ENCODE measurements around the gene EPC1. TPM values are rescaled to one million over a fixed set of nuclear protein-coding genes. Genes with fewer than 3 reads are reported as not detected.

Gene EPC1
- total RNA-seq, 1 donor from 2014 or later, result 42.4 TPM

DNA sequence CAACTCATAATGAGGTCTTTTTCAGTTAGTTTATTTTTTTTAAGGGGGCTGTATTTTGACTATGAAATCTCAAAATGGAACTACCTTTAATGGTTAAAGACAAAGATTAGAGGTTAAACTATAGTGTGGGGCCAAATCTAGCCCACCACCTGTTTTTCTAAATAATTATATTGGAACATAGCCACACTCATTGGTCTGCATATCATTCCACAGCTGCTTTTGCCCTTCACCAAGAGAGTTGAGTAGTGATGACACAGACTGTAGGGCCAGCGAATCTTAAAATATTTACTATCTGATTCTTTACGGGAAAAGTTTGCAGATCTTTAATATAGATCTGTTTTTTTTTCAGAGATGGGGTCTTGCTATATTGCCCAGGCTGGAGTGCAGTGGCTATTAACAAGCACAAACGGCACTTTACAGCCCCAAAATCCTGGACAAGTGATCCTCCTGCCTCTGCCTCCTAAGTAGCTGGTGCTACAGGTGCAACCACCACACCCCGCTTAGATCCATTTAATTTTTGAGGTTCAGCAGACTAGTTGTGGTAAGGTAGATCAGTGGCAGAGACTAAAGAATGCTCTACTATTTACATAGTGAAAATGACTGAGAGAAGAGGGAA, 25.8 kb downstream of the EPC1 start:
- TF ChIP-seq, protein P1, sequence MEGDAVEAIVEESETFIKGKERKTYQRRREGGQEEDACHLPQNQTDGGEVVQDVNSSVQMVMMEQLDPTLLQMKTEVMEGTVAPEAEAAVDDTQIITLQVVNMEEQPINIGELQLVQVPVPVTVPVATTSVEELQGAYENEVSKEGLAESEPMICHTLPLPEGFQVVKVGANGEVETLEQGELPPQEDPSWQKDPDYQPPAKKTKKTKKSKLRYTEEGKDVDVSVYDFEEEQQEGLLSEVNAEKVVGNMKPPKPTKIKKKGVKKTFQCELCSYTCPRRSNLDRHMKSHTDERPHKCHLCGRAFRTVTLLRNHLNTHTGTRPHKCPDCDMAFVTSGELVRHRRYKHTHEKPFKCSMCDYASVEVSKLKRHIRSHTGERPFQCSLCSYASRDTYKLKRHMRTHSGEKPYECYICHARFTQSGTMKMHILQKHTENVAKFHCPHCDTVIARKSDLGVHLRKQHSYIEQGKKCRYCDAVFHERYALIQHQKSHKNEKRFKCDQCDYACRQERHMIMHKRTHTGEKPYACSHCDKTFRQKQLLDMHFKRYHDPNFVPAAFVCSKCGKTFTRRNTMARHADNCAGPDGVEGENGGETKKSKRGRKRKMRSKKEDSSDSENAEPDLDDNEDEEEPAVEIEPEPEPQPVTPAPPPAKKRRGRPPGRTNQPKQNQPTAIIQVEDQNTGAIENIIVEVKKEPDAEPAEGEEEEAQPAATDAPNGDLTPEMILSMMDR (conservative IDR thresholded peaks at IDR 0.05), result no peak
- no peaks in the 10 kb centered on the region for H3K9me3 Mint-ChIP-seq
- H3K36me3 Mint-ChIP-seq, result peaks cover 30% of the 10 kb centered on the region
- no peak overlapping the region for H3K27ac Mint-ChIP-seq
- H3K4me3 Mint-ChIP-seq, result no peak overlapping the region
- H3K4me1 Mint-ChIP-seq (ENCODE audit: unreplicated experiment), result peaks cover 20% of the 10 kb centered on the region
- H3K27me3 Mint-ChIP-seq, result no peaks in the 10 kb centered on the region
- no peak for DNase-seq (ENCODE audit: extremely low spot score, unreplicated experiment)

DNA sequence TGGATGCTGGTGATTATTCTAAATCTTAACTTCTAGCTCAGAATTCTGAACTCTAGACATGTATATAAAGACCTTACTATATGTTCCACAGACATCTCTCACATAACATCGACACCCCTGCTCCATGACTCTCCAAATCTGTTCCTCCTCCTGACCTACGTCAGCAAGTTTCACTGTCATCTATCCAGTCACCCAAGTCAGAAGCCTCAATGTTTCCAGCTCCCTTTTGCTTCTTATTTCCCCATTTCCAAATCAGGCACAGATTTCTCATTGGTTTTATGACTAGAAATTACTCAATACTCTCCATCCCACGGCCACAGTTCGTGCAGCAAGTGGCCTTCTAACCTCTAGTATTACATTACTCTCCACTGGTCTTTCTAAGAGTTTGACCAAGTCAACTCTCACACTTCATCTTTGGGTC, 28.5 kb downstream of the EPC1 start:
- Mint-ChIP-seq H3K27ac (no peak overlapping the region), H3K27me3 (no peaks in the 10 kb centered on the region), H3K4me1 (ENCODE audit: unreplicated experiment) (peaks cover 20% of the 10 kb centered on the region), H3K9me3 (no peaks in the 10 kb centered on the region), H3K4me3 (no peak overlapping the region), H3K36me3 (peaks cover 33% of the 10 kb centered on the region)
- TF ChIP-seq, protein P1 (conservative IDR thresholded peaks at IDR 0.05), result no peak
- DNase-seq (ENCODE audit: extremely low spot score, unreplicated experiment), result no peak

DNA sequence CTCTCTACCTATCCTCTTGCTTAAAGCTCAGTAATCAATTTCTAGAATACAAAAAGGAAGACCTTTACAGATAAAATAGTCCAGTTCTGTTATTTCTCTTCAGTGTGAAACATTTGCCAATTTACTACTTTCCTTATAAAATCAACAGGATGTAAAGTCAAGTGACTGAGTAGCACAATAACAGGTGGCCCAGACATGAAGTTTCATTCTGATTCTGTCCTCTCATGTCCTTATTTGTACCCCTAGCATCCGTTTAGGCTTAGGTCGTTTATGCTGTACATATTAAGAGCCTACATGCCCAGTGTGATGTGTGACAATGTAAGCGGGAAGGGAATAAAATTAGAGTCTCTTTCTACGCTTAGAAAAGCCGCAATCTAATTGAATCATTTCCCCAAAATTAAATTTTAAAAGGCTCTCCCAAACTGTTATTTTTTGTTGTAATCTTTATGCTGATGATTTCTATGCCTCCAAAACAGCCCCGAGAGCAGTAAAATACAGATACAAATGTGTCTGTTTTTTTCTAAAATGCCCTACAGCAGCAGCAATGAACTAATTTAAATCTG, 29.1 kb downstream of the EPC1 start:
- Mint-ChIP-seq H3K27me3 (no peaks in the 10 kb centered on the region), H3K4me3 (no peak overlapping the region), H3K9me3 (no peaks in the 10 kb centered on the region), H3K27ac (no peak overlapping the region), H3K4me1 (ENCODE audit: unreplicated experiment) (peaks cover 20% of the 10 kb centered on the region), H3K36me3 (peaks cover 37% of the 10 kb centered on the region)
- TF ChIP-seq, protein P1 (conservative IDR thresholded peaks at IDR 0.05), result no peak
- no peak for DNase-seq (ENCODE audit: extremely low spot score, unreplicated experiment)

DNA sequence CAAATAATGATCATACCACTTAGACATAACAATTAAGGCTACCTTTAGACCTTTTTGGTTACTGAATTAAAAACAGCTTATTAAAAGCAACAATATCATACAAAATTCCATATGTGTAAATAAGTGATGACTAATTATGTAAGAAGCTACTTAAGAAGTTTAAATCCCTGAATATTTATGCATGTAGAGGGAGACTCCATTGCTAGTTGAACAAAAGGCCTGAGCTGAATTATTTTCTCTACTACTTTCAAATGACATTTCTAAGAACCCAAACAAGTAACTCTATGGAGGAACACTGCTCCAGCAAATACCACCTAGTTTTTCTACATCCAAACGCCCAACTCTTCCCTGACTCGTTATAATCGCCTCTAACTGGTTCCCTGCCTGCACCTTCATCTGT, 31.5 kb downstream of the EPC1 start:
- TF ChIP-seq, protein P1 (conservative IDR thresholded peaks at IDR 0.05), result no peak
- no peak overlapping the region for H3K27ac Mint-ChIP-seq
- H3K4me3 Mint-ChIP-seq, result no peak overlapping the region
- DNase-seq (ENCODE audit: extremely low spot score, unreplicated experiment), result no peak
- peaks cover 20% of the 10 kb centered on the region for H3K4me1 Mint-ChIP-seq (ENCODE audit: unreplicated experiment)
- H3K36me3 Mint-ChIP-seq, result peaks cover 31% of the 10 kb centered on the region
- H3K27me3 Mint-ChIP-seq, result no peaks in the 10 kb centered on the region
- H3K9me3 Mint-ChIP-seq, result no peaks in the 10 kb centered on the region

DNA sequence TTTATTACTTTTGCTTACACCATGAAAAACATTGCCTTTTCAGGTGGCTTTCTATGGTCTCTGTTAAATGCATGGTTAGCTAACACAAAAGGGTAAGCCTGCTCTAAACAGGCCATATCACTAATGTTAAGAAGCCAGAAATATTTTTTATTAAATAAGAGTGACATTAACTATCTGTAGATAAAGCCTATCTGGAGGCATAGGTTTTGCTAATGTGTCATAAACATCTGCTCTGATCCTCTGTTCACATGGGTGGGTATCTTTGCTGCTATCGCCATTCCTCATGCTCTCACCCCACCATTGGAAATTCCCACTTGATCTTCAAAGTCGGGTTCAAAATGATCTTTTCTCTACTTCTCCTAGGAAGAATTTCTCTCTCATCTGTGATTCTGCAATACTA, 32.4 kb downstream of the EPC1 start:
- TF ChIP-seq, protein P1 (conservative IDR thresholded peaks at IDR 0.05), result no peak
- Mint-ChIP-seq H3K36me3 (peaks cover 31% of the 10 kb centered on the region), H3K4me3 (no peak overlapping the region), H3K27me3 (no peaks in the 10 kb centered on the region), H3K4me1 (ENCODE audit: unreplicated experiment) (peaks cover 20% of the 10 kb centered on the region), H3K9me3 (no peaks in the 10 kb centered on the region), H3K27ac (no peak overlapping the region)
- DNase-seq (ENCODE audit: extremely low spot score, unreplicated experiment), result no peak
